Measurements from ENCODE around the gene ELOVL2. TPM values are rescaled to one million over a fixed set of nuclear protein-coding genes. Genes with fewer than 3 reads are reported as not detected.

ELOVL2 gene
- total RNA-seq, 3 donors from 2014 or later, result 0.12 to 0.63 TPM; not detected in 1

DNA sequence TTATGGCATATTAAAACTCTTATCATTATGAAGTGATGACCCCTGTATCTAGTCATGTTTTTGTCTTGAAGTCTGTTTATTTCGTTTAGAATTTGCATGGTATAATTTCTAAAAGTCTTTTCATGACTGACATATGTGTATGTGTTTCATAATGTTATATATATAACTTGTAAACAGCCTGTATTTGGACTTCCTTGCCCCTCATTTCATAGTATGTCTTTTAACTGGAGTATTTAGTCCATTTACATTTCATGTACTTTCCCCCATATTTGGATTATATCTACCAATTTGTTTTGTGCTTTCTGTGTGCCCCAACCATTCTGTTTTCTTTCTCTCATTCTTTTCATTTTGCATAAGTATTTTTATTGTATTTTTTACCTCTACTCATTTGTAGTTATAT lies 98.3 kb downstream of the ELOVL2 start:
- Histone ChIP-seq H3K4me1 (ENCODE audit: low read depth) (no peaks in the 10 kb centered on the region), H3K36me3 (ENCODE audit: low read depth) (no peaks in the 10 kb centered on the region), H3K4me3 (no peak overlapping the region), H3K9me3 (no peaks in the 10 kb centered on the region)
- ATAC-seq, result no peak
- DNase-seq, result no peak
- intact Hi-C loops (cut with DNase I, micrococcal nuclease), result no loop called here
- TF ChIP-seq, protein P1, sequence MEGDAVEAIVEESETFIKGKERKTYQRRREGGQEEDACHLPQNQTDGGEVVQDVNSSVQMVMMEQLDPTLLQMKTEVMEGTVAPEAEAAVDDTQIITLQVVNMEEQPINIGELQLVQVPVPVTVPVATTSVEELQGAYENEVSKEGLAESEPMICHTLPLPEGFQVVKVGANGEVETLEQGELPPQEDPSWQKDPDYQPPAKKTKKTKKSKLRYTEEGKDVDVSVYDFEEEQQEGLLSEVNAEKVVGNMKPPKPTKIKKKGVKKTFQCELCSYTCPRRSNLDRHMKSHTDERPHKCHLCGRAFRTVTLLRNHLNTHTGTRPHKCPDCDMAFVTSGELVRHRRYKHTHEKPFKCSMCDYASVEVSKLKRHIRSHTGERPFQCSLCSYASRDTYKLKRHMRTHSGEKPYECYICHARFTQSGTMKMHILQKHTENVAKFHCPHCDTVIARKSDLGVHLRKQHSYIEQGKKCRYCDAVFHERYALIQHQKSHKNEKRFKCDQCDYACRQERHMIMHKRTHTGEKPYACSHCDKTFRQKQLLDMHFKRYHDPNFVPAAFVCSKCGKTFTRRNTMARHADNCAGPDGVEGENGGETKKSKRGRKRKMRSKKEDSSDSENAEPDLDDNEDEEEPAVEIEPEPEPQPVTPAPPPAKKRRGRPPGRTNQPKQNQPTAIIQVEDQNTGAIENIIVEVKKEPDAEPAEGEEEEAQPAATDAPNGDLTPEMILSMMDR (IDR thresholded peaks at IDR 0.05), result no peak

DNA sequence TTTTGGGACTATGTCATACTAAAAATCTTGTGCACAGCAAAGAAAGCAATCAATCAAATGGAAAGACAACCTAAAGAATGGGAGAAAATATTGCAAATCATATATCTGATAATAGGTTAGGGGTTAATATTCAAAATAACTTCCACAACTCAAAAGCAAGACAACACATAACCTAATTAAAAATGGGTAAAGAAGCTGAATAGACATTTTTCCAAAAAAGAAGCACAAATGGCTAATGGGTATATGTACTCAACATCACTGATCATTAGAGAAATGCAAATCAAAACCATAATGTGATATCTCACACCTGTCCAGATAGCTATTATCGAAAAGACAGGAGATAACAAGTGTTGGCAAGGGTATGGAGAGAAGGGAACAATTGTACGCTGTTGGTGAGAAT lies 104.3 kb downstream of the ELOVL2 start:
- ATAC-seq (no peak), DNase-seq (no peak)
- no peak overlapping the region for H3K4me3 ChIP-seq
- TF ChIP-seq, protein P1 (IDR thresholded peaks at IDR 0.05), result no peak
- intact Hi-C loops (cut with DNase I, micrococcal nuclease), result no loop called here
- H3K9me3 ChIP-seq, result no peaks in the 10 kb centered on the region
- H3K4me1 ChIP-seq (ENCODE audit: low read depth), result no peaks in the 10 kb centered on the region
- no peaks in the 10 kb centered on the region for H3K36me3 ChIP-seq (ENCODE audit: low read depth)

DNA sequence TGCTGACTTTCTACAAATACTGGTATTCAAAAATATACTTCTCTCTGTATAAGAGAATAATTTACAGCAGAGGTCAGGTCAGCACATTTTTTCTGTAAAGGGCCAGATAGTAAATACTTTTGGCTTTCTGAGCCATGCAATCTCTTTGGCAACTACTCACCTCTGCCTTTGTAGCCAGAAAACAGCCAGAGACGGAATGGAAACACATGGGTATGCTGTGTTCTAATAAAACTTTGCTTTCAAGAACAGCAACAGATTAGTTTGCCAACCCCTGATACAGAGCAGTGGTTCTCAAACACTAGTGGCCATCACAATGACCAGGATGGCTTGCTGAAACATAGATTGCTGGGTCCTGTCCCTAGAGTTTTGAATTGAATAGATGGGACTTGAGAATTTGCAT lies 111.0 kb downstream of the ELOVL2 start:
- intact Hi-C loops (cut with DNase I, micrococcal nuclease), result no loop called here
- no peaks in the 10 kb centered on the region for H3K9me3 ChIP-seq
- H3K4me3 ChIP-seq, result no peak overlapping the region
- no peak for DNase-seq
- no peaks in the 10 kb centered on the region for H3K4me1 ChIP-seq (ENCODE audit: low read depth)
- no peak for ATAC-seq
- H3K36me3 ChIP-seq (ENCODE audit: low read depth), result no peaks in the 10 kb centered on the region
- TF ChIP-seq, protein P1 (IDR thresholded peaks at IDR 0.05), result no peak

Other genes starting within 250 kb of the ELOVL2 start
- gene MAK, start 205.8 kb downstream of the ELOVL2 start, total RNA-seq, result not detected
- gene GCM2, start 162.3 kb downstream of the ELOVL2 start, total RNA-seq, result not detected
- under 1 TPM in 2 of 3 donors, not detected in 1; 0.12 to 0.57 TPM for gene SYCP2L, start 157.3 kb downstream of the ELOVL2 start, total RNA-seq
- gene SMIM13, start 49.5 kb upstream of the ELOVL2 start, total RNA-seq, result 10 to 100 TPM in 1 of 3 donors, 1 to 10 TPM in 2; 5.4 to 10.9 (median 5.6) TPM
- gene ERVFRD-1, start 67.4 kb upstream of the ELOVL2 start, total RNA-seq, result under 1 TPM; 0.12 to 0.57 (median 0.19) TPM
- 10 to 100 TPM; 41.4 to 66.6 (median 62.1) TPM for gene NEDD9, start 188.4 kb upstream of the ELOVL2 start, total RNA-seq